ENCODE data around the gene SMAP2. TPM values are rescaled to one million over a fixed set of nuclear protein-coding genes. Genes with fewer than 3 reads are reported as not detected.

The SMAP2 gene
- total RNA-seq, 2 experiments from 2014 or later: 204 to 209 TPM

GRCh38 chr1:40411294-40411693, 37.8 kb downstream of the SMAP2 start:
- Mint-ChIP-seq H3K9me3 (no peaks in the 10 kb centered on the region), H3K4me1 (ENCODE audit: low read depth) (peaks cover 60% of the 10 kb centered on the region), H3K4me3 (no peak overlapping the region), H3K27me3 (no peaks in the 10 kb centered on the region), H3K27ac (no peak overlapping the region), H3K36me3 (ENCODE audit: low read depth) (peaks cover 81% of the 10 kb centered on the region)
- ChIA-PET POLR2A (interaction anchor here (1.0 kb wide), 1 partner anchor 39 kb away, joined by 3 read pairs; no protein-coding TSS in a partner anchor), CTCF (interaction anchor here (1.0 to 2.4 kb wide), 5 partner anchors 73 to 267 kb away, joined by 3 to 14 read pairs (median 5); partner anchors contain the start of gene COL9A2)
- ATAC-seq (no peak), DNase-seq (no peak)
- intact Hi-C loops (cut with micrococcal nuclease): no loop called here
- no peak for TF ChIP-seq CTCF (IDR thresholded peaks at IDR 0.05)

GRCh38 chr1:40411843-40412242, 38.3 kb downstream of the SMAP2 start:
- Mint-ChIP-seq H3K27me3 (no peaks in the 10 kb centered on the region), H3K4me3 (no peak overlapping the region), H3K9me3 (no peaks in the 10 kb centered on the region), H3K36me3 (ENCODE audit: low read depth) (peaks cover 82% of the 10 kb centered on the region), H3K27ac (peak overlapping the region; percentile 13), H3K4me1 (ENCODE audit: low read depth) (peaks cover 55% of the 10 kb centered on the region)
- ChIA-PET CTCF (interaction anchor here (0.6 to 2.4 kb wide), 7 partner anchors 73 to 410 kb away, joined by 3 to 14 read pairs (median 4); partner anchors contain the start of gene COL9A2), POLR2A (interaction anchor here (1.1 kb wide), 1 partner anchor 37 kb away, joined by 3 read pairs; no protein-coding TSS in a partner anchor)
- no peak for DNase-seq
- no peak for TF ChIP-seq CTCF (IDR thresholded peaks at IDR 0.05)
- no peak for ATAC-seq
- intact Hi-C loops (cut with micrococcal nuclease): no loop called here

GRCh38 chr1:40413527-40414252, 40.2 kb downstream of the SMAP2 start:
- Mint-ChIP-seq H3K4me3 (no peak overlapping the region), H3K27ac (peak overlapping the region; percentile 70), H3K9me3 (no peaks in the 10 kb centered on the region), H3K27me3 (no peaks in the 10 kb centered on the region), H3K4me1 (ENCODE audit: low read depth) (peaks cover 49% of the 10 kb centered on the region), H3K36me3 (ENCODE audit: low read depth) (peaks cover 87% of the 10 kb centered on the region)
- intact Hi-C loops (cut with micrococcal nuclease): no loop called here
- no peak for TF ChIP-seq CTCF (IDR thresholded peaks at IDR 0.05)
- CTCF ChIA-PET: interaction anchor here (2.4 kb wide), 1 partner anchor 9 kb away, joined by 10 read pairs; no protein-coding TSS in a partner anchor
- no peak for ATAC-seq
- no peak for DNase-seq
- POLR2A ChIA-PET: no interaction called here

- CTCF ChIA-PET: interaction anchor here (1.5 to 2.9 kb wide), 3 partner anchors 10 to 24 kb away, joined by 3 to 10 read pairs (median 10); no protein-coding TSS in a partner anchor
- peak; percentile 58 for ATAC-seq
- H3K27ac Mint-ChIP-seq: peak overlapping the region; percentile 70
Measured at GRCh38 chr1:40414331-40414730, 40.8 kb downstream of the SMAP2 start.

More at GRCh38 chr1:40414331-40414730, 40.8 kb downstream of the SMAP2 start:
- POLR2A ChIA-PET: no interaction called here
- Mint-ChIP-seq H3K9me3 (no peaks in the 10 kb centered on the region), H3K4me1 (ENCODE audit: low read depth) (peaks cover 45% of the 10 kb centered on the region), H3K27me3 (no peaks in the 10 kb centered on the region), H3K4me3 (no peak overlapping the region), H3K36me3 (ENCODE audit: low read depth) (peaks cover 84% of the 10 kb centered on the region)
- TF ChIP-seq CTCF (IDR thresholded peaks at IDR 0.05): no peak
- DNase-seq: no peak
- intact Hi-C loops (cut with micrococcal nuclease): no loop called here

Measured in activated CD8-positive, alpha-beta T cell treated with anti-CD3 and anti-CD28 coated beads for 36 hours (primary cell).